C4-2B (cell line): Measurements from ENCODE around the gene BTG3.

ENCODE experiments used
- CTCF ChIP-seq: fragments of 450-650 bp; conservative IDR thresholded peaks from 2 replicates; pipeline ENCODE4 v1.5.1; 2017; ENCODE audit warnings: mild to moderate bottlenecking
- ZFX ChIP-seq: fragments of 450-650 bp; IDR thresholded peaks from 2 replicates; pipeline ENCODE4 v1.6.1; 2017

DNA sequence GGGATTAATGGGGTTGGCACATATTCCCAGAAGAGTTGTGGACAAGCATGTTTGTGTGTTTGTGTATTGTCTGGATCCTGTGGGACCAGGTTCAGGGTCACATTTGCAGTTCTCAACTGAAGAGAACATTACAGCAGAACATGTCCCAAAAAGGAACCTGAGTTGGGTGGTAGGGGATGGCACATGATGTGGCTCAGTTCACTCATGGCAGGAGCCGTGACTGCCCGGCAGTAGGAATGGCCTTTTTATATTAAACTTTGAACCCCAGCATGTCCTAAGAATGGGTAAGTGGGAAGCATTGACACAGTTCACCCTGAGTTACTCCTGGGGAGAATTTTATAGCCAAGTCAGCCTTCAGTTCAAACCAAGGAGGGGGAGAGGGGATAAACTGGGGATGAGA lies 58.6 kb downstream of the BTG3 start:
- TF ChIP-seq CTCF, result no peak
- no peak for TF ChIP-seq ZFX
